HG03520 (cell line): ENCODE results near the gene FGF3.

Source experiments
- ATAC-seq: cut with Tn5 transposase; IDR thresholded peaks from one replicate; pipeline ENCODE4 v1.9.1; 2021; ENCODE audit warnings: mild to moderate bottlenecking, moderate library complexity; ENCODE audit not compliant: unreplicated experiment

The FGF3 gene

GRCh38 chr11:69825037-69825834 is 6.0 kb upstream of the FGF3 start:
- no peak for ATAC-seq

- no peak for ATAC-seq
These were observed 4.5 kb upstream of the FGF3 start for GRCh38 chr11:69823641-69824265.

DNA sequence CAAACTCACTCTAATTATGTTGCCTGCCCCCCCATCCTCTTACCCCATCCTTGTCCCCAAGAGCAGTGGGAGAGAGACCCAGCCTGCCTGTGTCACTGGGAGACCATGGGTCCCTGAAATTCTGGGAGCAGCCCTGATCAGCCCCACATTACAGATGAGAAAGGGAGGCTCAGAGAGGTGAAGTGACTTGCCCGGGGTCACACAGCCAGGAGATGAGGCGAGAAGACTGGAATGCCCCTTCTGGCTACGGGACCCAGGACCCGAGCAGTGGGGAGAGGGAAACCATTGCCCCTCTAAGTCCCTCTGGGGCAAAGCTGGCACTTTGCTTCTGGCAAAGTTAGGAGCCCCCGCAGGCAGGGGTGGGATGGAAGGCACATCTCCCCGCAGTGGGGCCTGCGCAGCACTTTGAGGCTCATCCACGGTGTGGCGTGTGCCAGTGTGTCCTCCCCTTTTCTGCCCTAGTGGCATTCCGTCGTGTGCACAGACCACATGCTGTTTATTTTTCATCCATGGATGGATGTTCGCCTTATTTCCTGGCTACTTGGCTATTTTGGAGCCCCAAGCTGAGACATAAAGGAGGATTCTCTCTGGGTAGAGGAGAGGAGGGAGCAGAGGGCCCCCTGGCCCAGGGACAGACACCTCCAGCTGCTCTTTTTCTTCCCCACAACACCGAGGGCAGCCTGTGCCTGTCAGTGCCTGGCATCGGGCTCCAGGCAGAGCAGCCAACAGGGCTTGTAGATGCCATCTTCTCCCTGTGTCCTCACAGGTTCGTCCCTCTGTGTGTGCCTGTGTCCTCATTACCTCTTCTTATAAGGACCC is 3.7 kb upstream of the FGF3 start:
- no peak for ATAC-seq

GRCh38 chr11:69821511-69822040 is 2.4 kb upstream of the FGF3 start:
- no peak for ATAC-seq

DNA sequence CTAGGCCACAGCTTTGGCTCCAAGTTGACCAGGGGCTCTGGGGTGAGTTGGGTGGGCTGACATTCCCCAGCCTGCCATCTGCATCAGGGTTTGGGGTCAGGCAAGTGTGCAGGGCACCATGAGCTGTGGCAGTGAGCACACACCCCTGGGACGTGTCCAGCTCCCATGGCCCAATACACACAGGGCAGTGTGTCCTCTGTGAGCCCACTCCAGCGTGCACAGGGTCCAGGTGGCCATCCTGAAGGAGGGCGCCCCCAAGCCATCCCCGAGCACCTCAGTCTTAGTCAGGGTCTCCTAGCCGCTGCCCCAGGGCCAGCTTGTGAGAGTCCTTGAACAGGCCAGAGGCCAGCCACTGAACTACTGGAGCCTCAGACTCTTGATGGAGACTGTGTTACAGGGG is 1.2 kb upstream of the FGF3 start:
- ATAC-seq = no peak

GRCh38 chr11:69819541-69820070 is 390 bp upstream of the FGF3 start:
- no peak for ATAC-seq

DNA sequence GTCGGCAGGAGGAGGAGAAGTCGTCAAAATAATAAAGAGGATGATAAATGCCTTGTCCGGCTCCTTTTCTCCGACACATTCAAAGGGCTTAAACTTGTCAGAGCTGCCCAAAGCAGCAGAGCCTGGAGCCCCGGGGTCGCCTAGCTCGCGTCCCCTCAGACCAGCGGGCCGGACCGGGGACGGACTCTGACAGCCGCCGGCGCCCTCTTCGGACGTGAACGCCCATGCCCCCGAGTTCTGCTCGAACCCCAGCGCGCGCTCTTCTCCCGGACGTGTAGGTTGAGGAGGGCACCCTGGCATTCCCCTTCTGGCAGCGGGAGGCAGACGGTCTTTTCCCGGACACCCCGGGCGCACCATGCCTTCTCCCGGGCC is 999 bp downstream of the FGF3 start:
- no peak for ATAC-seq

GRCh38 chr11:69817265-69818230 is 1.7 kb downstream of the FGF3 start:
- no peak for ATAC-seq

GRCh38 chr11:69816671-69817070 is 2.5 kb downstream of the FGF3 start:
- ATAC-seq = no peak

- ATAC-seq = no peak
These were observed 3.2 kb downstream of the FGF3 start for GRCh38 chr11:69815973-69816372.

- no peak for ATAC-seq
These were observed 4.3 kb downstream of the FGF3 start for GRCh38 chr11:69814902-69815301.

DNA sequence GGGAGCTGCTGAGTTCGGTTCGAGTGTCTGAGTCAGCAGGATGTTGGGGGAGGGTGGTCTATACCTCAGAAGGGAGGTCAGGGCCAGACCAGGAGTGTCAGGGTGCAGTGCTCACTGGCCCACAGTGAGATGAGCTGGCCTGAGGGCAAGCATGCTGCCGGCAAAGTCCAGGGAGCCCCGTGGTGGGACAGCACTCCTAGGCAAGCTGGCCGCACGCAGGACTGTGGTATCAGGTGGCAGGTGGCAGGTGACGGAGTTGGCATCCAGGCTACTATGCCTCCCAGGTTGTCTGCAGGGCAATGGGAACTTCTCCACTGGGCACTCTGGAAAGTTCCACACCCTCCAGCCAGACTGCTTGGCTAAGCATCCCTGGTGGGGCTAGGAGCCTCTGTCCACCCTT is 4.8 kb downstream of the FGF3 start:
- ATAC-seq = no peak

GRCh38 chr11:69813839-69814238 is 5.4 kb downstream of the FGF3 start:
- no peak for ATAC-seq

- ATAC-seq = no peak
These were observed 6.3 kb downstream of the FGF3 start for GRCh38 chr11:69812946-69813345.

GRCh38 chr11:69812256-69812655 is 7.0 kb downstream of the FGF3 start:
- ATAC-seq = no peak

- ATAC-seq = no peak
These were observed 7.8 kb downstream of the FGF3 start for GRCh38 chr11:69811431-69811830.

DNA sequence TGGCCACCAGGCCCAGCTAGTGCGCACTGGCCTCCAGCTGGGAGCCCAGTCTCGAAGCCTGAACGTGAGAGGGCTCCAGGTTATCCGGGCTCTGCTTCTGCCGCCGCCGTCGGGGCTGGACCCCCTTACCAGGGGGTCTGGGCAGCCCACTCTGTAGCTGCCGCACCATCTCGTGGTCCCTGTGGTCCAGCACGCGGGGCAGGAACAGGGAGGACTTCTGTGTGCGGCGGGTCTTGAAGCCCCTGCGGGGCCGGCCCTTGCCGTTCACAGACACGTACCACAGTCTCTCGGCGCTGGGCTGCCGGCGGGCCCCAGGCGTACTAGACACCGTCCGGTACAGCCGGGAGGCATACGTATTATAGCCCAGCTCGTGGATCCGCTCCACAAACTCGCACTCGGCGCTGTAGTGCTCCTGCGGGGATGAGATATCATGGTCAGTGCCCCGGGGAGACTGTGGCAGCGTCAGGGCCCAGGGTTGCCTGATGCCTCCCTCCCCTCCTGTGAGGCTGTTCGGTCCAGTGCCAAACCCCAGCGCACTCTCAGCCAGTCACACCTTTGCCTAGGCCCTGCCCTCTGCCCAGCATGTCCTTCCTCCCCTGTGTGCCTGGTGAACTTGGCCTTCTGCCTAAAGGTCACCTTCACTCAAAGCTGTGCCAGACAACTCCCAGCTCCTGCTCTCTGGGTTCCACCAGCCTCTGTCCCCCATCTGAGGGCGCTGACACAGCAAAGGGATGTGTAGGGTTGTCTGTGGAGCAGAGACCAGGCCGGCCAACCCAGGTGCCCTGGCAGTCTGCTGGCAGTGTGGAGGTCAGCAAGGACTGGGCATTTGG is 8.7 kb downstream of the FGF3 start:
- no peak for ATAC-seq

DNA sequence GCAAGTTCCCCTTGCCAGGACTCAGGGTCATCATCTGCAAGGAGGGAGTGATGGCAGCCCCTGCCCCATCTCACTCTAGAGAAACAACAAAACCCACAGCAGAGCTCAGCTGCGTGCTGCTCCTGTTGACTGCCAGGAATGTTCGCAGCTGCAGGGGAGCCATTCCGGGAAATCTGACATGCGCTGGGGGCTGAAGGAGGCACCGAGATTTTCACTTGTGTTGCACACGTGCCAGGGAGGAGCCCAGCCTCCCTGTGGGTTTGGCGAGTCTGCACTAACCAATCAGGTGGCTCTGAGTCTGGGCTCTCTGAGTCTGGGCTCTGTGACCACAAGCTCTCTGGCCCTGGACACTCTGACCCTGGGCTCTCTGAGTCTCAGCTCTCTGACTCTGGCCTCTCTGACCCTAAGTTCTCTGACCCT is 10.5 kb downstream of the FGF3 start:
- no peak for ATAC-seq

DNA sequence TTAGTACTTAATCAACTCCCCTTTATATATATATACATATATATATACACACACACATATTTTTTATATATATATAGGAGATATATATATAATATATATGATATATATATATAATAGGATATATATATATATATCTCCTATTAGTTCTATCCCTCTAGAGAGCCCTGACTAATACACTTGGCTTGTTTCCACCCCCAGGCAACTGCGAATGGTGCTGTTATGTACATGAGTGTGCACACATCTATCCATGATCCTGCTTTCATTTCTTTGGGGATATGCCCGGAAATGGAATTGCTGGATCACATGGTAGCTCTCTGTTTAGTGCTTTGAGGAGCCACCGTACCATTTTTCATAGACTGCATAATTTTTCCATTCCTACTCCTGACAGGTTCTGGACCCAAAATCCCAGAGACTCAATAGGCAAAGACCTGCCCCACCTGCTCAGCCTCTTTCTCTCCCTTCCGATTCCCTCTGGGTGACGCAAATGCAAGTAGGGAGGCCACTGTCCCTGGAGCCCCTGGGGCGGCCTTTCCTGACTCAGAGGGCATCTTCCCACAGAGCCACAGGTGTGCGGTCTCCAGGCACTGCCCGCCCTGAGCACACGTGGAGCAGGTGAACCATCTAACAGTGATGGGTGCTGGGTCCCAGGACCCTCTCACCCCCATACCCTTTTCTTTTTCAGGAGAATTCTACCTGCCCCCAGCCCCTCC is 12.0 kb downstream of the FGF3 start:
- ATAC-seq = no peak
